Kidney glomerular epithelial cell (primary cell): ENCODE results near the gene FSTL4.
"Not testable (repeated sequence)": the region's sequence is repeated elsewhere in the genome, so short reads cannot be mapped to it uniquely, and the experiment has no call there.

ENCODE experiments used
- DNase-seq: peaks from one replicate; lab custom pipeline; 2025; lab: John Stamatoyannopoulos, UW

Gene FSTL4

DNA sequence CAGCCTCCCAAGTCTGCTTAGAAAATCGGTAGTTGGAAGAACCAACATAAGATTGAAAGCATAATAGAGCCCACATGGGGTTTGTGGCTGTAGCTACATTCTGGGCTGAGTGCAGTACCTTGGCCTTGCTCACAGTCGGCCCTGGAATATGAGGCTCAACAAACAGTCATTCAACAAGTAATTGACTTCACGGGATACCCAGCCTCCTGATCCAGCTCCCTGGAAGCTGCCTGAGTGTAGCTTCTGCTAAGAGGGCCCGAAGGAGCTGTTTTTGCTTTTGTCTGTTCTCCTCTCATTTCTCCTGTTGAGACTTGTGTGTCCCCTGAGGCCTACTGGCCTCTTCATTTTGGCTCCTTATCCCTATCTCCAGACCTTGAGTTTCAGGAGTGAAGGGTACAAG, 389.8 kb downstream of the FSTL4 start:
- no peak for DNase-seq

DNA sequence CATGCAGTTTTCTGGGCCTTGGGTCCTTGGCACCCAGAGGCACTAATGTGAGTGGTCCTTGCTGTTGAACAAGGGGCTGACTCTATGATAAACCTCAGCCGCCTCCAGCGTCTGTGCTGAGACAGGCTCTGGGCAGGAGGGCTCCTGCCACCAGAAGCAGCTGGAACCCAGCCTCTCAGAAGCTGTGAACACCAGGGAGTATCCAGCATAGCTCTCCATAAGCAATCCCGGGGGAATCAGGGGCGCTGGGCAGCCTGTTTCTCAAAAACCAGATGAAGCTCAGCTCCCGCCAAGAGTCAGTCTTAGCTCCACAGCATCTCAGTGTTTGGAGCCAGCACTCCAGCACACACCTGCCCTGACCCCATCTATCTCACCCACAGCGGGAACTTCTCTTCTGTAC, 390.3 kb downstream of the FSTL4 start:
- no peak for DNase-seq

DNA sequence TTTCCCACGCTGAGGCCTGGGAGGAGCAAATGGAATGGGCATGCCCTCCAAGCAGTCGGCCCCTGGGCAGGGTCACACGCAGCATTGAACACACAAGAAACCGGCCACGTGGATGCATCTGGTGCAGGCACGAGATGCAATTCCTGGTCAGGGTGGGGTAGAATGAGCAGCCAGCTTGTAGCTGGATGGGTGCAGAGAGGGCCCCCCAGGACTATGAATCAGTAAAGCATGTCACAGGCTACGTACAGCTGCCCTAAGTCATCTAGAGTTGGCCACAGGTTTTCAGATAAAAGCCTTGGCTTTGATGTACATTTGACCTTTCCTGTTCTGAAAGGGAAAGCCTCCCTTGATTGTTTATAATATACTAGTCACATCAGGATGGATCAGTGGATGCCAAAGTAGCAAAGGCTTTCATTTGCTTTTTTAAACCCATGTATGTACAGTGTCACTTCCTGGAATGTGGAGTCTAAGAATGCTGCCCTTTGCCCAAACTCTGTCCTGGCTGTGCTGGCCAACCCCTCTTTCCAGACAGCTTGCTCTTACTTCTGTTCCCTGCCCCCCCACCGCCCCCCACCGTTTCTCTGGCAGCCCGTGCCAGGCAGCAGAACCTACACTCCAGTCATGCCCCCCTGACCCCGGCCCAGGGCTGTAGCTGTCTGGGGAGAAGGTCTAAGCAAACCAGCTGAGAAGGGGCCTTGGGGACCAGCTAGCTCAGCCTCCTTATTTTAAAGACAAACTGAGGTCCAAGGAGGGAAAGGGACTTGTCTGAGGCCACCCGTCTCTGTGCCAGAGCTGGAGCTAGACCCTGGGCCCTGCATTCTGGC, 391.3 kb downstream of the FSTL4 start:
- DNase-seq, result no peak

DNA sequence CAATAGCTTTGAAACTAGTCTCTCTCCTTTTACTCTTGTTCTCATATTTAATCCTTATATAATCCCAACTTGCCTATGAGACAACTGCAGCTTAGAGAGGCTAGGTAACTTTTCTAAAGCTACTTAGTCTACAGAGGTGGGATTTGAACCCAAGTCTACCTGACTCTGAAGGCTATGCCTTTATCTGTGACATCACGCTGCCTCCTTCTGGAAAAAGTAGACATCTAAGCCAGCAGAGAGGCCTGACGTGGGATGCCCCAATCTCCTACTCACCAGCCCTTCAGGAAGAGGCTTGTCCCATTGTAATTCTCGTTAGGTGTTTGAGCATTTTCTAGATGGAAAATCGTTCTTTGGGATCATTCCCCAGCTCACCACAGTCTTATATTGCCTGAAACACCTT, 393.0 kb downstream of the FSTL4 start:
- DNase-seq, result no peak

DNA sequence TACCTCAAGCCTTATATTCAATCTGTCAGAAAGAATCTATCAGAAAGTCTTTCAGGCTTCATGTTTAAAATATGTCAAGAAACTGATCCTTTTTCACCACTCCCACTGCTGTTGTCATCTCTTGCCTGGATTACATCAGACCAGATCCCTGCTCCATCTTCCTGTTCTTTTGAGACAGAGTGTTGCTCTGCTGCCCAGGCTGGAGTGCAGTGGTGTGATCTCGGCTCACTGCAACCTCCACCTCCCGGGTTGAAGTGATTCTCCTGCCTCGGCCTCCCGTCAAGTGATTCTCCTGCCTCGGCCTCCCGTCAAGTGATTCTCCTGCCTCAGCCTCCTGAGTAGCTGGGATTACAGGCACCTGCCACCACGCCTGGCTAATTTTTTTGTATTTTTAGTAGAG, 396.2 kb downstream of the FSTL4 start:
- not testable (repeated sequence) for DNase-seq

DNA sequence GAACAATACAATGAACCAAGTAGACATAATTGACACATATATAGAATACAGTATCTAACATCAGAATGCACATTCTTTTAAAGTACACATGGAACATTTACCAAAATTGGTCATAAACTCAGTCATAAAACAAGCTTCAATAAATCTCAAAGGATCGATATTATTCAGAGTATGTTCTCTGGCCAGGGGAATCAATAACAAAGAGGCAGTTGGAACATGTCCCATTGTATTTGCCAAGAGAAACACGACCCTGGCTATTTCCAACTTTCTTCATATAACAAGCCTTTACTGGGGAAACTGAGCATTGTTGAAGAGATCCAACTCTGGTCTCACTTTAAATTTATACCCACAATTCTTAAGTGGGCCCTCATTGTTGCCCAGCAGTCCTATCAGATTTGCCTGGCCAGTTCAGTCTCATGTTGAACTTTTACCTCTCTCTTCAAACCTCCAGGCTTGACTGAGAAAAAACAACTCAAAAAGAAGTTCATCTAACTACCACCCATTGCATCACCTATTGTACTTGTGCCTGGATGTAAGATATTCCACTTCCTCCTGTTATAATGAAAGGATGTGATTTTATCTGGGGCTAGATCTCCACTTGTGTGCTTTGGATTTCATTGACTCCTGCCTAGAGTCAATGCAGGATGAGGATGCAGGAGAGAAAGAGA, 398.1 kb downstream of the FSTL4 start:
- DNase-seq, result no peak

DNA sequence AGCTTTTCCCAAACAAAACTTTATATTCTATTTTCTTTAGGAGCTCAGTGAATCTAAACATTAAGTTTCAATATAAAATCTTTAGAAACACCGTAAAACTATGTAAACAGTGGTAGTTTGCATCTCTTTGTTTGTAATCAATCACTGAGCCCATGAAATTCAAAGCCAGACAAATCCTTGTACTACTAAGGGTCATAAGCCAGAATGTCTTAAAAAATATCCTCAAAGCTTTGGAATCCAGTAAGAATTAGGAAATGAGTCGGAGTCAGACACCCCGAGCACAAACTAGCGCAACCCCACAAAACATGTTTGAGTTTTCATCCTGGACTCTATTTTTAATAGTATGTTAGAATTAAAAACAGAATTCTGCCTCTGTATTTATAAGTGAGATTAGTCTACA, 406.7 kb downstream of the FSTL4 start:
- DNase-seq, result no peak

DNA sequence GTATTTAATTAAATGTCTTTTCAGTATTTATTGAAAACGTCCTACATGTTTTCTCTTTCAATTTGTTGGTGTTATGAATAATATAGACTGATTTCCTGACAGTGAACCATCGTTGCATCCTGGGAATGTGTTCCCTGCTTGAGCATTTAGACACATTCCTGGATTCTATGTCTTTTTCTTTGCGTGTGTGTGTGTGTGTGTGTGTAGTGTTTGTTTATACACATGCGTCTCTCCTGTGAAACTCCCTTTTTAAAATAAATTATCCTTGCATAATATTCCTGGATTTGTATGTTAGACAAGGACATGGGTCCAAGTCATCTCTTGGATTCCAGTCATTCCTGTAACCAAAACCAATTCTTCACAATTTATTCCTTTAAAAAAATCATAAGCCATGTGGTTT, 407.1 kb downstream of the FSTL4 start:
- DNase-seq, result no peak

DNA sequence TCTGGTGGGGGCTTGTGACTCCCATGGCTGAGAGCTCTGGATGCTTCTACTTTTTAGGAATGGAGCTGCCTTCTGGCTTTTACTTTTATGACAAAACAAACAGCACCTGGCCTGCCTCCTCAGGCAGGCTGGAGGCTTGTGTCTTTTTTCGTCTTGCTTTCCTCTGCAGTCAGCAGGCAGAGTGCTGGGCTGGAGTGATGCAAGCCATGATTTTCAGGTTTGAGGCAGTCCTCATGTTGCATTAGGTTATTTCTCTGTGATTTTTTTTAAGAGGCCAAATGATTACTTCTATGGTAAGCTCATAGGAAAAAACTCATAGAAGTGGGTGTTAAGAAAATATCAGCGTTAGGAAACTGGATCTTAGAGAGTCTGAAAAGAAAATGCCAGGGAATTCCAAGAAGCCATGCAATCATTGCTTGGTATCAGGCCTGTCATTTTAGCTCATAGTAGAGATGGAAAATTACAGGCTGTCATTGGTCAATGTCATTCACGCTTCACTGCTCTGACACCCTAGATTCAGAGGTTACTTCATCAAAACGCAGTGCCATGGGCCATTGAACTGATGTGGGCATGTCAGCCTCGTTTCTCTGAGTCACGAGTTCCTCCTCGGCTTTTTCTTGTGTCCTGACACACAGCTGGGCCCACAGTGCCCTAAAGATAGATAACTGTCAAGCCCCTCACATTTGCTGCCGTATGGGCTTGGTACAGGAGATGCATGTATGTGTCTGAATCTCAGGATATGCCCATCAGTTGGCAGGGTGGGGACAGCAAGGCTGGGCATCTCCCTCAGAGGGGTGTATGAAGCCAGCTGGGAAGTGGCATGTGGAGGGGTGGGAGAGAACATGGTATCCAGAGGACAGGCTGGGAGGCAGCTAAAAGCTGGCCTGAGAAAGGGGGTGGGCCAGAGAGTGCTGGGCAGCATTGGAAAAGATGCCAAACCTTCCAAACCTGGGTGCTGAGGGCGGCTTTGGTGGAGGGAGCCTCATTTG, 408.7 kb downstream of the FSTL4 start:
- peak; percentile 59 for DNase-seq

DNA sequence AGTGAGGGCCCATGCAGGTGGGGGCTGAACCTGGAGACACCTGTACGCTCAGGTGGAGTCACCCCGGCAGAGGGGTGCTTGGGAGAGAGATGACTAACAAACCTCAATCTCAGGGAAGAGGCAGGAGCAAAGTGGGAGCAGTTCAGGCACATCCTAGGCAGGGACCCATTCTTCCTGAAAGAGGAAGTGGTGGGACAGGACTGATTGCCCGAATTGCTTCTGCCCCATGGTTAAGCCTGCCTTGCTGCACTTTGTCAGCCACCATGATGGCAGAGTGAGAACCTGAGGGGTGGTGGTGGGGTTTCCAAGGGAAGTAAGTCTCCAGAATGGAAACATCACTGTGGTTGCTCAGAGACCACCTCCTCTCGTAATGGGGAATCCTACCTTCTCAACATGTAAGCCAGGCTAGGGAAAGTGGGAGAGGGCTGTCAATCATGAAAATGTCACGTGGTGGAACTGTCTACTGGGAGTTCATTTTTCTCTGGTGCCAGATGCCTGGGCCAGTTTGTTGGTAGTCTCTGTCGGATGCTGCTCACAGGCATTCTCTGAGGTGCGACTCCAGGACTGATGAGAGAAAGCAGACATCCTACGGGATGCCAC, 410.2 kb downstream of the FSTL4 start:
- no peak for DNase-seq

DNA sequence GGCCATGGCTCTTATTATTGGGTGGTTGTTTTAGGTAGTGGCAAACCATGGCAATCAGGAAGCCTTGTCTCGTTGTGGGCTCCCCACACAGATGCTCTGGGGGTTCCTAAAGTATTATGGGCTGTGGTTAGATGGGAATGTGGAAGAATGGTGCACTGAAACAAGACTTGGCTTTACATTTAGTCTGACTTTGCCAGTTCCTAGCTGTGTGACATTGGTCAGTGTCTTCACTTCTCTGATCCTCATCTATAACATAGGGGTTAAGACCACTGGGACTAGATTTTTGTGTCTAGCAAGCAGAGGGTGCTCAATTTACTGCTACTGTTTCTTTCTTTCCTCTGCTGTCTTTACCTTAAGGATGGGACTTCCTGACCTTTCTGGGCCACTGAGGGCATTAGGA, 411.0 kb downstream of the FSTL4 start:
- DNase-seq, result no peak

DNA sequence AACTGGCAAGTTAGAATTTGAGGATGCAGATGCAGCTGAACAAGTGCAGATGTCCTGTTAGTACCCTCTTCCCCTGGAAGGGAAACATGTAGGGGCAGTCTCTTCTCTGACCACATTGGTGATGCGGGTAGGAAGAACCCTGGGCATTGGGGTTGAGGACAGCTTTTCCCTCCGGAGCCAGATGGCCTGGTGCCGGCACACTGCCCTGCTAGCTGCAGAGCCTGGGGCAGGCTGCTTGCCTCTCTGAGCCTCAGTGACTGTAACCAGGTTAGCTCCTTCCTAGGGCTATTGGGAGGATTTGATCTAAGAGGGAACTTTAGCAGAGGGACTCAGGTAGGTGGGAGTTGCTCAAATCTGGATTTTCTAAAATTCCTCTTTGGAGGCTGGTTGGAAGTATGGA, 412.1 kb downstream of the FSTL4 start:
- no peak for DNase-seq

DNA sequence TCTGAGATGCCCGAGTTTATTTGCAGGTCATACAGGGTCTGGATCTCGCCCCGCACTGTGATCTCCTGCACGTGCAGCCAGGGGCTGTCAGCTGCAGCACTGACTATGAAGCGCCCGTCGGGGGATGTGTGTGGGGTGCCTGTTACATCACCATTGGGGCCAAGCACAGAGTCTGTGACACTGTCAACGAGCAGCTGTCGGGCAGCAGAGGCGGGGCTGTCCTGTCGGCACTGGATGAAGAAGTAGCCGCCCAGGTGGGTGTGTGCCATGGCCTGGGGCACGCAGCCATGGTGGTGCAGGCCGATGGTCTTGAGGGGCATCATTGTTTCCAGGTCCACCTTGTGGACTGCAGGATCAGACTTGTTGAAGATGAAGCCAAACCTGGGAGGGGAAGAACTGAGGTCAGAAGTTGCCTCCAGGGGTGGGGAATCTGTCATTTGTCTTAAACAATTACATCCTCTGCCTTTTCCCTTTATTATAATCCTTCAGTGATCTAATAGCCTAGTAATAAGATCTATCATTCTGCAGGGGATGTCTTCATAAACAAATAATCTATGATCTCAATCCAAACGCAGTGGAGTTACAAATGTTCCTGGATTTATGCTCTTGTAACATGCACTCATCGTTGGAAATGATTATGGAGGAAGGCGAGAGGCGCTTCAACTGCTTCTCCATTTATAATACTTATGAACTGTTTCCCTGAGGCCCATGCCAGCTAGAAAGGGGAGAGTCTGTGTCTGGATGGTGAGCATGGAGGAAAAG, 412.7 kb downstream of the FSTL4 start:
- DNase-seq, result no peak

DNA sequence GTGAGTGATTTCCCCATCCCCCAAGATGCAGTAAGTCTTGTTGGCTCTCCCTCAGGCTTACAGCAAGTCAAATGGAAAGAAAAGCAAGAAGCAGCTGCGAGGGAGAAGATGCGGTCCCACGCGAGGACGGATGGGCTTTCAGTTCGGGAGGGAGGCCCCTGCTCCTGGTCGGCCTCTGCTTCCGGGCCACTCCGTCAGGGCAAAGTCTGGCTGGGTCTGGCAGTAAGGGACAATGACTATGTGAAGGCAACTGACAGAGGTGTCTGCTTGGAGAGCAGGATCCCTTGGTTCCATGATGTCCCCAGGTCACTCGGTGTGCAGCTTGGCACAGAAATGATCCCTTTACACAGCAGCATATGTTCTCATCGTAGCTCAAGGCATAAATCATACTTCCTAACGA, 413.8 kb downstream of the FSTL4 start:
- DNase-seq, result no peak

DNA sequence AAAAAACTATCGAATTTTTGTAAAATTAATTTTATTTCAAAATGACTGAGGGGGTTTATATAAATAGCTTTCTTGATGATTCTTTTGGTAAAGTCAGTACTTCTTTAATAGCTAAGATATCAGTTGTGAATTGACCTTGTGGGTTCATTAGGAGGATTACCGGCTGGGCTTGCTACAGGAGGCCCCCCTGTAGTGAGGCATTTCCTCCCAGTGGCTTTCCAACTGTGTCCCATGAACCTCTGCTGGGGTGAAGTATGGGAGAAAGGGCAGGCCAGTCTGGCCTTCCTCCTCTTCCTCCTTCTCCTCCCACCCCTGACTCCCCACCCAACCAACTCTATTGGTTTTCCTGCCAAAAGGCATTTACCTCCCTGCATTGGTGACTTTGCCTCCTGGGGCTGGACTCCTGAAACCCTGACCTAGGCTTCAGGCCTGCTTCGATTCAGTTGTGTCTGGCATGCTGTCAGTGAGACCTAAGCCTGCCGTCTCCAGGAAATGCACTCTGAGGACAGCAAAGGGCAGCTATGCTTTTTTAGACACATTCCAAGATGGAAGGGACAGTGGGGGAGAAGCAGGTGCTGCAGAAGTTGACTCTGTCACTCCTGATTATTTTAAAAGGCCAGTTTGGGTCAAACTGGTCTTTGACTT, 415.8 kb downstream of the FSTL4 start:
- DNase-seq, result no peak

DNA sequence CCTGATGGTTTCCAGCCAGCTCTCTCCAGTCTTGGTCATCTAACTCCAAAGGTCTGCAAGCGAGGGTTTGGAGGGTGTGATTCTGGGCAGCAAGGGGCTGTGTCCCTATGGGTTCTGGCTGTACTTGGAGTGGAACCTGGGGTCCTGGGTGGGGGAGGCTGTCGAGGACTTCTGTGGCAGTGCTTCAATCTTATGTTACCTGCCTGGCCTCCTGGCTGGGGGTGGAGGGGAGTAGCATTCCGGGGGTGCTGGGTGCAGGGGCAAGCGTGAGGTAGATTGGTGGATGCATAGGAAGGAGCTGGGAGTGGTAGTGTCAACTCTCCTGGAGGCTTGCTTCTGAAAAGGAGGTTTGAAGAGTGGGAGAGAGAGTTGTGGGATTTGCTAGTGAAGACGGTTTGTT, 417.1 kb downstream of the FSTL4 start:
- DNase-seq, result no peak

DNA sequence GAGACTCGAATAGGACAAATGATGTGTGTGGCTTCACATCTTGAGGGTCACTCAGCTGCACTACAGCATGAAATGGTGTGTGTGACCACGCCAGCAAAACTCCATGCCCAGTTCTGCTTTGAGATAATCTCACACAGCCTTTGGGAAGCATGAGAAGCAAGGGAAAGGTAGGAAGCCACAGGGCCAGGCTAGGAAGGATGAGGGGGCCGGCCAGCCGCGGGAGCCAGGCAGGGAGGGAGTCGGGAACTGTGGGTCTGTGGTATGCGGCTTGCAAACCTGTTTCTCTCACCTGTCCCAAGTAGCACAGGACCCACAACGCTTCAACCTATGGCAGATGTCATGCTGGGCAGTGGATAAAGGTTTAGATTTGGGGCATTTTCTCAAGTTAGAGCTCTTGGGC, 418.5 kb downstream of the FSTL4 start:
- no peak for DNase-seq

DNA sequence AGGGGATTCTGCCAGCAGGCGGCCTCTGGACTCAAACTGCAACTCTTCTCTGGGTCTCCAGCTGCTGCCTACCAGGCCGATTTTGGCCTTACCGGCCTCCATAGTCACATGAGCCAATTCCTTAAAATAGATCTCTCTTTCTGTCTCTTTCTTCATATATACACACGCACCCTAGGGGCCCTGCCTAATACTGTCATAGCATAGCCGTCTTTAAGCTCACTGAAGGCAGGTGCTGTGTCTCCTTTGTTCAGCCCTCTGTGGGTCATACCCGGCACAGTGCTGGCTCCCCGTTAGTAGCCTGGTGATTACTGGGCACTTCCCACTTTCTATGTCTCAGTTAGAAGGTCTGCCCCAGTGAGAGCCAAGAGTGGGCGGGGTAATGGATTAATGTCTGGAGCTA, 419.6 kb downstream of the FSTL4 start:
- DNase-seq, result no peak

DNA sequence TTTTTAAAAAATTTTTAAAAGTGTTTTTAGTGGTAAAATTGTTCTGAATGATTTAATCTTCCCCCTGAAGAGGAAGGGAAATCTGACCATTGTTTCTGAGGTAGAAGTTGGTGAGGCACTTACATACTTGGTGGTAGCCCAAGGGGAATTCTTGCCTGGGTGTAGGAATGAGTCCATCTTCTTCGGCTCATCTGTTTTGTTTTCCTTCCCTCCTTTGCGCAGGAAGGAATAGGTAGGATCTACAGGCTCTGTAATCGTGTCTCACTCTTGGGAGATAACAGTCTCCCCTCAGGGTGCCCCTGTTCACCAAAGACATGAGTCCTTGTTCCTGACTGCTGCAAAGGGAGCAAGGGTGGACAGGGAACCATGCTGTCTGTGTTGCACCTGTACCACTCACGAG, 422.5 kb downstream of the FSTL4 start:
- DNase-seq, result no peak

DNA sequence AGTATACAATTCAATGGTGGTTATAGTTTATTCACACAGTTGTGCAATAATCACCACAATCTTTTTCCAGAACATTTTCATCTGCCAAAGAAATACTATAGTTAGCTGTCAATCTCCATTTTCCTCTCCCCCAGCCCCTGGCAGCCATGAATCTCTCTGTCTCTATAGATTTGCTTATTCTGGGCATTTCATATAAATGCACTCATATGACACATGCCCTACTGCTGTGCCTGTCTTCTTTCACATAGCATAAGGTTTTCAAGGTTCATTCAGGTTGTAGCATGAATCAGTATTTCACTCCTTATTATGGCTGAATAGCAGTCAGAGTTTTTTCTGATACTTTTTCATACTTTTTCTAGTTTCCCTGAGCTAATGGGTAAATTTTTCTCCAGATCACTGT, 432.9 kb downstream of the FSTL4 start:
- DNase-seq, result no peak
